ENCODE data around the gene PDCD5. TPM values are rescaled to one million over a fixed set of nuclear protein-coding genes. Genes with fewer than 3 reads are reported as not detected.

PDCD5 gene
- polyA plus RNA-seq, 1 of the 3 experiments (the other 2 are of a cell fraction): 188 TPM

DNA sequence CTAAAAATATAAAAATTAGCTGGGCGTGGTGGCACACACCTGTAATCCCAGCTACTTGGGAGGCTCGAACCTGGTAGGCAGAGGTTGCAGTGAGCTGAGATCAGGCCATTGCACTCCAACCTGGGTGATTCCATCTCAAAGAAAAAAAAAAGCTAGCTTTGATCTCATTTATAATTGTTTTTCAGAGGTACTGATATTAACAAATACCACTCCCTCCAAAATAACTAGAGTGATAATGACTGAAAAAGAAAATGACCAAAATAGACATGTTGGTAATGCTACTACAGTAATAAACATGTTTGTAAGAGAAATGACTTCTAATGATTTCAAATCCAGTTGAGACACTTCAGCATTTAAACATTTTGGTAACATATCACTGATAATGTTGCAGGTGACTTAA is 13.0 kb downstream of the PDCD5 start:
- POLR2A ChIA-PET: no interaction called here
- Histone ChIP-seq H3K4me3 (ENCODE audit: low read depth in 2 of 2, low read length in 1 of 2) (no peak overlapping the region), H2AFZ (ENCODE audit: low read depth) (no peak overlapping the region), H3K36me3 (replicated peaks in 1 of 2; ENCODE audit: control insufficient read depth in 1 of 2, insufficient read depth in 2 of 2, low read length in 1 of 2) (peaks cover 40 to 57% of the 10 kb centered on the region in 2 experiments), H3K9me2 (no peaks in the 10 kb centered on the region), H3K4me1 (ENCODE audit: control insufficient read depth in 1 of 2, insufficient read depth in 2 of 2, low read depth in 1 of 2, low read length in 1 of 2) (no peaks in the 10 kb centered on the region), H3K27ac (ENCODE audit: low read depth in 2 of 2, low read length in 1 of 2) (no peak overlapping the region), H3K9ac (no peak overlapping the region), H3F3A (replicated peaks; ENCODE audit: insufficient read depth) (peaks cover 5% of the 10 kb centered on the region), H3K9me3 (no peaks in the 10 kb centered on the region), H3K27me3 (ENCODE audit: insufficient read depth) (no peaks in the 10 kb centered on the region), H3K4me2 (no peak overlapping the region), H4K20me1 (ENCODE audit: insufficient read depth) (no peaks in the 10 kb centered on the region), H3K79me2 (ENCODE audit: insufficient read depth) (peaks cover 9% of the 10 kb centered on the region)
- CTCF ChIA-PET: no interaction called here
- TF ChIP-seq RCOR1 (IDR thresholded peaks at IDR 0.05; ENCODE audit: low read length): no peak
- no peak for TF ChIP-seq FOSL2 (IDR thresholded peaks at IDR 0.05; ENCODE audit: borderline replicate concordance, low read depth)
- no peak for TF ChIP-seq EZH2phosphoT487 (IDR thresholded peaks at IDR 0.05; ENCODE audit: borderline replicate concordance, low read depth)
- no peak for TF ChIP-seq EP300 (IDR thresholded peaks at IDR 0.05; ENCODE audit: borderline replicate concordance in 1 of 2, low read depth in 1 of 2, low read length in 1 of 2)
- TF ChIP-seq, protein P1, sequence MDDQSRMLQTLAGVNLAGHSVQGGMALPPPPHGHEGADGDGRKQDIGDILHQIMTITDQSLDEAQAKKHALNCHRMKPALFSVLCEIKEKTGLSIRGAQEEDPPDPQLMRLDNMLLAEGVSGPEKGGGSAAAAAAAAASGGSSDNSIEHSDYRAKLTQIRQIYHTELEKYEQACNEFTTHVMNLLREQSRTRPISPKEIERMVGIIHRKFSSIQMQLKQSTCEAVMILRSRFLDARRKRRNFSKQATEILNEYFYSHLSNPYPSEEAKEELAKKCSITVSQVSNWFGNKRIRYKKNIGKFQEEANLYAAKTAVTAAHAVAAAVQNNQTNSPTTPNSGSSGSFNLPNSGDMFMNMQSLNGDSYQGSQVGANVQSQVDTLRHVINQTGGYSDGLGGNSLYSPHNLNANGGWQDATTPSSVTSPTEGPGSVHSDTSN (IDR thresholded peaks at IDR 0.05): no peak
- no peak for TF ChIP-seq RFX5 (IDR thresholded peaks at IDR 0.05; ENCODE audit: low read length)
- no peak for TF ChIP-seq RAD21 (IDR thresholded peaks at IDR 0.05; ENCODE audit: low read length)
- no peak for TF ChIP-seq SMC3 (IDR thresholded peaks at IDR 0.05; ENCODE audit: low read depth, low read length)
- no peak for TF ChIP-seq POLR2AphosphoS5 (IDR thresholded peaks at IDR 0.05; ENCODE audit: low read depth, low read length)
- TF ChIP-seq, protein P2, sequence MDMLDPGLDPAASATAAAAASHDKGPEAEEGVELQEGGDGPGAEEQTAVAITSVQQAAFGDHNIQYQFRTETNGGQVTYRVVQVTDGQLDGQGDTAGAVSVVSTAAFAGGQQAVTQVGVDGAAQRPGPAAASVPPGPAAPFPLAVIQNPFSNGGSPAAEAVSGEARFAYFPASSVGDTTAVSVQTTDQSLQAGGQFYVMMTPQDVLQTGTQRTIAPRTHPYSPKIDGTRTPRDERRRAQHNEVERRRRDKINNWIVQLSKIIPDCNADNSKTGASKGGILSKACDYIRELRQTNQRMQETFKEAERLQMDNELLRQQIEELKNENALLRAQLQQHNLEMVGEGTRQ (IDR thresholded peaks at IDR 0.05; ENCODE audit: borderline replicate concordance, low read depth, low read length): no peak
- no peak for TF ChIP-seq GATA2 (CRISPR knock-in tag; IDR thresholded peaks at IDR 0.05)
- no peak for TF ChIP-seq YY1 (IDR thresholded peaks at IDR 0.05; ENCODE audit: low read depth)
- no peak for TF ChIP-seq RXRA (IDR thresholded peaks at IDR 0.05; ENCODE audit: borderline replicate concordance, low read depth)
- TF ChIP-seq ELF1 (IDR thresholded peaks at IDR 0.05): no peak
- TF ChIP-seq, protein P3, sequence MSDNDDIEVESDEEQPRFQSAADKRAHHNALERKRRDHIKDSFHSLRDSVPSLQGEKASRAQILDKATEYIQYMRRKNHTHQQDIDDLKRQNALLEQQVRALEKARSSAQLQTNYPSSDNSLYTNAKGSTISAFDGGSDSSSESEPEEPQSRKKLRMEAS (IDR thresholded peaks at IDR 0.05; ENCODE audit: low read depth): no peak
- TF ChIP-seq ZBTB33 (IDR thresholded peaks at IDR 0.05; ENCODE audit: borderline replicate concordance, low read depth): no peak
- no peak for TF ChIP-seq SIN3A (IDR thresholded peaks at IDR 0.05; ENCODE audit: borderline replicate concordance, low read depth, low read length)
- no peak for TF ChIP-seq MXI1 (IDR thresholded peaks at IDR 0.05; ENCODE audit: low read depth, low read length)
- no peak for TF ChIP-seq JUND (IDR thresholded peaks at IDR 0.05)
- DNase-seq: no peak
- WGBS (ENCODE audit: low lambda C conversion rate): 91% methylated on average over 2 of the region's 2 CpGs
